Jurkat, Clone E6-1 (cell line): ENCODE data around the gene AQP6.

Experiments
- DNase-seq: peaks from one replicate; pipeline ENCODE4 v3.0.0-alpha.2; 2011; ENCODE audit warnings: low read depth, low spot score
- H3K4me3 ChIP-seq: 2 replicates; pipeline ENCODE4 v1.5.1; 2011; ENCODE audit warnings: mild to moderate bottlenecking, low read length, control low read depth, moderate library complexity

AQP6 gene

GRCh38 chr12:49966511-49967041, 6.2 kb upstream of the AQP6 start:
- no peak for DNase-seq
- no peak overlapping the region for H3K4me3 ChIP-seq

GRCh38 chr12:49967042-49967776, 5.5 kb upstream of the AQP6 start:
- H3K4me3 ChIP-seq = peak overlapping the region; percentile 60

GRCh38 chr12:49967777-49968250, 4.9 kb upstream of the AQP6 start:
- H3K4me3 ChIP-seq = peak overlapping the region; percentile 60
- no peak for DNase-seq

More at GRCh38 chr12:49967042-49967776, 5.5 kb upstream of the AQP6 start:
- peak; percentile 73 for DNase-seq

GRCh38 chr12:49968471-49968870, 4.3 kb upstream of the AQP6 start:
- no peak for DNase-seq
- no peak overlapping the region for H3K4me3 ChIP-seq

GRCh38 chr12:49969027-49969426, 3.7 kb upstream of the AQP6 start:
- no peak for DNase-seq
- no peak overlapping the region for H3K4me3 ChIP-seq

GRCh38 chr12:49969651-49970429, 2.9 kb upstream of the AQP6 start:
- no peak overlapping the region for H3K4me3 ChIP-seq
- no peak for DNase-seq

- H3K4me3 ChIP-seq = no peak overlapping the region
- DNase-seq = no peak
Measured at GRCh38 chr12:49970658-49971057, 2.1 kb upstream of the AQP6 start.

GRCh38 chr12:49971141-49971540, 1.6 kb upstream of the AQP6 start:
- DNase-seq = no peak
- H3K4me3 ChIP-seq = no peak overlapping the region

GRCh38 chr12:49972129-49972528, 618 bp upstream of the AQP6 start:
- no peak for DNase-seq
- H3K4me3 ChIP-seq = no peak overlapping the region

GRCh38 chr12:49973361-49973830, 649 bp downstream of the AQP6 start:
- H3K4me3 ChIP-seq = no peak overlapping the region
- DNase-seq = no peak

GRCh38 chr12:49974231-49974675, 1.5 kb downstream of the AQP6 start:
- H3K4me3 ChIP-seq = no peak overlapping the region
- DNase-seq = no peak

- no peak for DNase-seq
- no peak overlapping the region for H3K4me3 ChIP-seq
Measured at GRCh38 chr12:49974677-49975317, 2.0 kb downstream of the AQP6 start.

- H3K4me3 ChIP-seq = no peak overlapping the region
- DNase-seq = no peak
Measured at GRCh38 chr12:49975318-49975761, 2.6 kb downstream of the AQP6 start.

GRCh38 chr12:49976557-49976956, 3.8 kb downstream of the AQP6 start:
- no peak overlapping the region for H3K4me3 ChIP-seq
- DNase-seq = no peak

- no peak for DNase-seq
- no peak overlapping the region for H3K4me3 ChIP-seq
Measured at GRCh38 chr12:49978125-49978524, 5.4 kb downstream of the AQP6 start.

- H3K4me3 ChIP-seq = no peak overlapping the region
- no peak for DNase-seq
Measured at GRCh38 chr12:49979016-49979586, 6.4 kb downstream of the AQP6 start.

- H3K4me3 ChIP-seq = no peak overlapping the region
- no peak for DNase-seq
Measured at GRCh38 chr12:49979791-49980190, 7.0 kb downstream of the AQP6 start.

- no peak overlapping the region for H3K4me3 ChIP-seq
- DNase-seq = no peak
Measured at GRCh38 chr12:49980501-49981349, 8.0 kb downstream of the AQP6 start.
